ENCODE measurements around the gene C2orf69.

DNA sequence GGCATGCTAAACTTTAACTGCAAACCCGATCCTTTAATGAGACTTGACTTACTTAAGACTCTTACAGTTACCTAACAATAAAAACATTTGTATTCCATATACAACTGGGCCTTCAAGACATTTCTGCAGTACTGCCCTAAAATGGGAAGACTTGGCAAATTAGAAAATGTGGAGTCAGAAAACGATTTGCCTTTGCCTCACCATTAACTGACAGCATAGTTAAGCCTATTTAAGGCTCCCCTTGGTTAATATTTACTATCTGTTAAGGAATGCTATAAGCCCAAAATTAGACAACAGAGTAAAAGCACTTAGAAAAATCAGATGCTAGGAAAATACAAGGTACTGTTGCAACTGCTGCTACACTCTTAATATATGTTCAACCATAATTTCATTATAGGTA lies 25.5 kb downstream of the C2orf69 start:
- no peak for TF ChIP-seq POLR2AphosphoS5 (IDR thresholded peaks at IDR 0.05; ENCODE audit: insufficient read depth in 1 of 2, low read depth in 1 of 2)
- no peak for TF ChIP-seq POLR2A (IDR thresholded peaks at IDR 0.05)
